ENCODE measurements around the gene THRB. TPM values are rescaled to one million over a fixed set of nuclear protein-coding genes. Genes with fewer than 3 reads are reported as not detected.
A peak's percentile ranks its signal among the peaks of the same experiment; 100 is the strongest.

The THRB gene
- polyA plus RNA-seq, 2 of the 4 experiments (the other 2 are of a cell fraction): 2.0 to 2.3 TPM

GRCh38 chr3:24497942-24498341 is 3.3 kb upstream of the THRB start:
- peaks cover 30% of the 10 kb centered on the region for H3K4me1 ChIP-seq
- no peak for FAIRE-seq
- TF ChIP-seq ATOH8 (CRISPR knock-in tag; IDR thresholded peaks at IDR 0.05; ENCODE audit: low read depth) (no peak), HEYL (CRISPR knock-in tag; IDR thresholded peaks at IDR 0.05) (no peak), CHD4 (IDR thresholded peaks at IDR 0.05; ENCODE audit: borderline replicate concordance) (no peak), CBX8 (IDR thresholded peaks at IDR 0.05) (no peak), ZFP36 (IDR thresholded peaks at IDR 0.05; ENCODE audit: borderline replicate concordance, partially characterized antibody) (no peak), ZNF302 (CRISPR knock-in tag; IDR thresholded peaks at IDR 0.05) (no peak), MAZ (IDR thresholded peaks at IDR 0.05; ENCODE audit: borderline replicate concordance, low read depth, low read length) (no peak), KDM5A (IDR thresholded peaks at IDR 0.05) (no peak), POLR2AphosphoS2 (conservative IDR thresholded peaks at IDR 0.05; ENCODE audit: low read length) (no peak), HES2 (IDR thresholded peaks at IDR 0.05) (no peak), CTCF (IDR thresholded peaks at IDR 0.05) (no peak), HDAC2 (IDR thresholded peaks at IDR 0.05) (no peak), ESRRA (IDR thresholded peaks at IDR 0.05; ENCODE audit: borderline replicate concordance, low read length) (no peak), MYC (IDR thresholded peaks at IDR 0.05; ENCODE audit: borderline replicate concordance, low read length) (no peak), HOXB5 (CRISPR knock-in tag; IDR thresholded peaks at IDR 0.05) (no peak)
- ATAC-seq: no peak
- ChIA-PET POLR2A (no interaction called here), CTCF (interaction anchor here (1.2 to 3.3 kb wide), 4 partner anchors 11 to 499 kb away, joined by 3 to 13 read pairs (median 6); no protein-coding TSS in a partner anchor)
- DNase-seq (ENCODE audit: low read depth in 1 of 2, low spot score in 1 of 2): no peak
- H3K9me3 ChIP-seq: no peaks in the 10 kb centered on the region
- H3K27ac ChIP-seq: no peak overlapping the region
- WGBS (ENCODE audit: missing lambda C conversion rate): 76% methylated on average over 2 of the region's 2 CpGs
- no peak overlapping the region for H3K4me2 ChIP-seq
- H3K4me3 ChIP-seq: no peak overlapping the region

GRCh38 chr3:24496529-24497482 is 2.2 kb upstream of the THRB start:
- FAIRE-seq (no peak), ATAC-seq (peak; percentile 41 to 71; a peak in 5 of 6 replicates), DNase-seq (ENCODE audit: low read depth in 1 of 2, low spot score in 1 of 2) (peak; percentile 80 to 81)
- H3K27ac ChIP-seq: peak overlapping the region; percentile 38 to 62; a peak in 3 of 6 replicates
- TF ChIP-seq CHD2 (IDR thresholded peaks at IDR 0.05; ENCODE audit: low read length, partially characterized antibody) (no peak), MAX (IDR thresholded peaks at IDR 0.05) (peak; percentile 28; the same call in 1 of the 2 replicates), SMC3 (IDR thresholded peaks at IDR 0.05) (peak; percentile 84), RAD21 (conservative IDR thresholded peaks at IDR 0.05 in 1 of 2, IDR thresholded peaks at IDR 0.05 in 1 of 2) (peak; percentile 60 to 73), CTCF (IDR thresholded peaks at IDR 0.05) (peak; percentile 54)
- 26% methylated on average over 16 of the region's 16 CpGs for WGBS (ENCODE audit: missing lambda C conversion rate)
- ChIA-PET POLR2A (no interaction called here), CTCF (interaction anchor here (0.7 to 3.6 kb wide), 28 partner anchors 8 to 608 kb away, joined by 3 to 23 read pairs (median 4); no protein-coding TSS in a partner anchor)
- H3K4me2 ChIP-seq: peak overlapping the region; percentile 92
- peaks cover 30% of the 10 kb centered on the region for H3K4me1 ChIP-seq
- H3K9me3 ChIP-seq: no peaks in the 10 kb centered on the region
- H3K4me3 ChIP-seq: no peak overlapping the region
